Right renal cortex interstitium (tissue), 3 donors: ENCODE results near the gene DNAAF5. TPM values are rescaled to one million over a fixed set of nuclear protein-coding genes. Genes with fewer than 3 reads are reported as not detected.
"Not testable (repeated sequence)": the region's sequence is repeated elsewhere in the genome, so short reads cannot be mapped to it uniquely, and the experiment has no call there.

Experiments used
- DNase-seq, 3 donors: peaks; one replicate each; pipeline ENCODE4 v3.0.0-alpha.2; 2013; ENCODE audit warnings: low read depth in 3 of 3, low spot score in 2 of 3
- polyA plus RNA-seq, 3 donors: library from polyadenylated mRNA; unstranded; fragments of 120-200 nt; gene quantifications; one replicate each; pipeline ENCODE4 v1.2.1, GENCODE V29; 2013; ENCODE audit not compliant: insufficient read length in 3 of 3

The DNAAF5 gene
- polyA plus RNA-seq, 3 donors: 27.7 to 29.2 (median 28.0) TPM

- no peak for DNase-seq
Observed at GRCh38 chr7:745431-746154, 19.1 kb downstream of the DNAAF5 start.

- no peak for DNase-seq
Observed at GRCh38 chr7:746155-747061, 19.9 kb downstream of the DNAAF5 start.

- no peak for DNase-seq
Observed at GRCh38 chr7:747186-747585, 20.7 kb downstream of the DNAAF5 start.

- no peak for DNase-seq
Observed at GRCh38 chr7:748446-748845, 21.9 kb downstream of the DNAAF5 start.

- no peak for DNase-seq
Observed at GRCh38 chr7:749140-749551, 22.6 kb downstream of the DNAAF5 start.

GRCh38 chr7:750111-750905 lies 23.8 kb downstream of the DNAAF5 start:
- no peak for DNase-seq

GRCh38 chr7:751826-752225 lies 25.3 kb downstream of the DNAAF5 start:
- no peak for DNase-seq

GRCh38 chr7:752256-752655 lies 25.8 kb downstream of the DNAAF5 start:
- not testable (repeated sequence) for DNase-seq

GRCh38 chr7:753190-753589 lies 26.7 kb downstream of the DNAAF5 start:
- DNase-seq: no peak

- DNase-seq: no peak
Observed at GRCh38 chr7:754531-755412, 28.3 kb downstream of the DNAAF5 start.

GRCh38 chr7:755413-755805 lies 28.9 kb downstream of the DNAAF5 start:
- no peak for DNase-seq

GRCh38 chr7:756231-756927 lies 29.9 kb downstream of the DNAAF5 start:
- no peak for DNase-seq

- no peak for DNase-seq
Observed at GRCh38 chr7:756928-757560, 30.5 kb downstream of the DNAAF5 start.

GRCh38 chr7:757741-758163 lies 31.3 kb downstream of the DNAAF5 start:
- no peak for DNase-seq

GRCh38 chr7:759569-759968 lies 33.1 kb downstream of the DNAAF5 start:
- DNase-seq: no peak

- no peak for DNase-seq
Observed at GRCh38 chr7:760006-760405, 33.5 kb downstream of the DNAAF5 start.

- no peak for DNase-seq
Observed at GRCh38 chr7:761101-761500, 34.6 kb downstream of the DNAAF5 start.

- DNase-seq: no peak
Observed at GRCh38 chr7:761631-762030, 35.1 kb downstream of the DNAAF5 start.

- no peak for DNase-seq
Observed at GRCh38 chr7:762885-763284, 36.4 kb downstream of the DNAAF5 start.
